Measurements from ENCODE around the gene ABLIM2. TPM values are rescaled to one million over a fixed set of nuclear protein-coding genes. Genes with fewer than 3 reads are reported as not detected.

ABLIM2 gene
- polyA plus RNA-seq, 4 donors: 1.1 to 12.7 (median 4.4) TPM

DNA sequence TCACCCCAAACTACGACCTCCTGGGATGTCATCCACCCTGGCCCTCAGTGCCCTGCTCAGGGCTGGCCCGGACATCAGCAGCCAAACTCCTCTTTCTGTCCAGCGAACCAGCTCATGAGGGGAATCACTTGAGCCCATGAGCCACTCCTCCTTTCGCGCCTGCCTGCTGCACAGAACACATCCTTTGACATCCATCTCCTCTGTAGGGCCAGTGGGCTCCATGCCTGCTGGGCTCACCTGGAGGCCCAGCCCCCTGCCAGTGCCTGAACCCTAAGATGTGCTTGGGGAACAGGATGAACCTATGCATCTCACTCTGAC lies 43.5 kb downstream of the ABLIM2 start:
- DNase-seq: no peak
- Histone ChIP-seq H3K27me3 (ENCODE audit: control insufficient read depth in 3 of 3, insufficient read depth in 3 of 3, low read length in 3 of 3) (no peaks in the 10 kb centered on the region), H3K27ac (ENCODE audit: low read depth in 1 of 3, low read length in 2 of 3) (no peak overlapping the region), H3K4me1 (ENCODE audit: control insufficient read depth in 3 of 3, insufficient read depth in 2 of 3, low read depth in 1 of 3, low read length in 2 of 3) (peaks cover 0 to 5% (median 3%) of the 10 kb centered on the region in 3 donors), H3K9me3 (ENCODE audit: control insufficient read depth in 2 of 2, insufficient read depth in 1 of 2, low read depth in 1 of 2, low read length in 1 of 2) (no peaks in the 10 kb centered on the region), H3K4me3 (ENCODE audit: low read depth in 1 of 3, low read length in 3 of 3) (no peak overlapping the region), H3K36me3 (ENCODE audit: control insufficient read depth in 3 of 3, insufficient read depth in 2 of 3, low read depth in 1 of 3, low read length in 3 of 3) (no peaks in the 10 kb centered on the region)
- FAIRE-seq: no peak
- WGBS, 3 donors: 78 to 81% (median 81%) methylated on average over 5 of the region's 5 CpGs

DNA sequence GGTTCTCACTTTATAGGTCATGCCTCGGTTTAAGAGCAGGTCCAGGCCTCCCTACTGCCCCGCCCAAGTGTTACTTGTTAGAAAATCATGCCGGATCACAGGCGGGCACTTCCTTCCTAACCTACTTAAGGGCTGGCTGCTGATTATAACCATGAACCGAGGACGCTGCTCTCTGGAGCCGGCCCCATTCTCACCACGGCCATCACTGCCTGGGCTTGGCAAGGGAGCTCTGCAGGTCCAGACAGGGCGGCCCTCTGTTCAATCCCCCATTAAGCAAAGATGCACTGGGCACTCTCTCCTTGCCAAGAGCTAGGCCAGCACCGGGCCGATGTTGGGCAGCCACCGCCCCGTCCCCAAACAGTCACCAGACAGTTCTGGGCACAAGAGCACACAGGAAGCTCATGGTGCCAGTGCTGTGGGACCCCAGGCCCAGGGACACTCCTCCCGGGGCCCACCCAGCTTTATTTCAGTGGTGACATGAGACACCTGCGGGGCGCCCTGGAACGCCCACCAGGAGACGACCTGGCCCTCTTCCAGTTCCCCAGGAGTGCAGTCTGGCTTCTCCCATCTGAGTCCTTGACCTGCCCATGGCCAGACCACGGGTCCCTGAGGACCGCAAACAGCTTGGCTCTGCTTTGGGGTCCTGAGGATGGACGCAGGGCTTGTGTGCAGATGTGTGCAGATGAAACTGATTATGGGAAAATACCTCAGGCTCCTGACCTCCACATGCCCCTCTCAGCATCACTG lies 44.0 kb downstream of the ABLIM2 start:
- 32 to 58% (median 50%) methylated on average over 21 of the region's 21 CpGs for WGBS, 3 donors
- no peaks in the 10 kb centered on the region for H3K9me3 ChIP-seq (ENCODE audit: control insufficient read depth in 2 of 2, insufficient read depth in 1 of 2, low read depth in 1 of 2, low read length in 1 of 2)
- peak in 1 of 2 donors; percentile 37 for DNase-seq
- peaks cover 0 to 5% (median 3%) of the 10 kb centered on the region in 3 donors for H3K4me1 ChIP-seq (ENCODE audit: control insufficient read depth in 3 of 3, insufficient read depth in 2 of 3, low read depth in 1 of 3, low read length in 2 of 3)
- H3K27me3 ChIP-seq (ENCODE audit: control insufficient read depth in 3 of 3, insufficient read depth in 3 of 3, low read length in 3 of 3): no peaks in the 10 kb centered on the region
- no peaks in the 10 kb centered on the region for H3K36me3 ChIP-seq (ENCODE audit: control insufficient read depth in 3 of 3, insufficient read depth in 2 of 3, low read depth in 1 of 3, low read length in 3 of 3)
- FAIRE-seq: no peak
- no peak overlapping the region for H3K4me3 ChIP-seq (ENCODE audit: low read depth in 1 of 3, low read length in 3 of 3)
- H3K27ac ChIP-seq (ENCODE audit: low read depth in 1 of 3, low read length in 2 of 3): no peak overlapping the region

DNA sequence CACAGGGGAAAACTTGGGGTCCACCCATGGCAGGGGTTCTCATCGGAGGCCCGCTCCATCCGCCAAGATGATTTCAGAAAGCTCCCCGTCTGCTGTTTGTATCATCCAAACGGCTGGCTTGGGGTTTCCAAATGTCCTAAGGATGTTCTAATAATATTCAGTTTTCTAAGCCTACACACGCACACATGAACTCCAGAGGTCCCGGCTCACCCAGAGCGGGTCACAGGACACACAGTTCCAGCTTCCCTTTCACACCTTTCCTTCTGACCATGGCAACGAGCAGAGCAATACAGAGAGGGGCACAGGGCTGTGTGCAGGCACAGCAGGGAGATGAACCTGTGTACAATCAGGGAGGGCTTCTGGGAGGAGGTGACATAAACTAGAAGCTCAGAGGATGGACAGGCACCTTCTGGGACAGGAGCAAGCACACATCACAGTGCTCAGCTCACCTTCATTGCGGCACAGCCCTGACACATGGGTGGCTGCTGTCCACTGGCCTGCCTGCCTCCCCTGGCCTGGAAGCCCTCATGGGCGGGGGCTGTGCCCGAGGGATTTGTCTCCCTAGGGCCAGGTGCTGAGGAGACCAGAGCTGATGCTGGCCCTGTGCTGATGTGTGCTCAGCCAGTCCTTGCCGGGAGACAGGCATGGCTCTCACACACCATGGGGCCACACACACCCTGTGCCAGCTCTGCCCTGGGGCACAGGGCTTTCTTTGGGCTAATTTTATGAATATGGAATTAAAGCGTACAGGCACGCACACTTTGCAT lies 44.8 kb downstream of the ABLIM2 start:
- no peaks in the 10 kb centered on the region for H3K36me3 ChIP-seq (ENCODE audit: control insufficient read depth in 3 of 3, insufficient read depth in 2 of 3, low read depth in 1 of 3, low read length in 3 of 3)
- peaks cover 0 to 5% (median 3%) of the 10 kb centered on the region in 3 donors for H3K4me1 ChIP-seq (ENCODE audit: control insufficient read depth in 3 of 3, insufficient read depth in 2 of 3, low read depth in 1 of 3, low read length in 2 of 3)
- H3K27me3 ChIP-seq (ENCODE audit: control insufficient read depth in 3 of 3, insufficient read depth in 3 of 3, low read length in 3 of 3): no peaks in the 10 kb centered on the region
- peak overlapping the region; percentile 16 to 38 (median 17) for H3K27ac ChIP-seq (ENCODE audit: low read depth in 1 of 3, low read length in 2 of 3)
- WGBS, 3 donors: 37 to 59% (median 50%) methylated on average over 15 of the region's 15 CpGs
- H3K4me3 ChIP-seq (ENCODE audit: low read depth in 1 of 3, low read length in 3 of 3): no peak overlapping the region
- DNase-seq (no peak), FAIRE-seq (no peak)
- no peaks in the 10 kb centered on the region for H3K9me3 ChIP-seq (ENCODE audit: control insufficient read depth in 2 of 2, insufficient read depth in 1 of 2, low read depth in 1 of 2, low read length in 1 of 2)

DNA sequence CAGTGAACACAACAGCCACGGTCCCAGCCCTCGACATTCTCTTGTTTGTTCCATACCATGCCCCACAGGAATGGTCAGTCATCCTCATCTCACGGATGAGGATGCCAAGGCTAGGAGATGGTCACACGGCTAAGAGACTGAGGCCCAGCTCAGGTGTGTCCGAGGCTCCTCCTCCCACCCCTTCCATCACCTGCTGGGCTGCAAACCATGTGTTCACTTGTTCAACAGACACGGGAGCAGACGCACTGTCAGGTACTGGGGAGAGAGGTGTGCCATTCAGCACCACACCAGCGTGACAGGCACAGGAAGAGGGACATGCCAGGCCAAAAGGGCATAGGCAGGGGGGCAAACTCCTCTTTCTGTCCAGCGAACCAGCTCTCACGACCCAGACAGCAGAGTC lies 45.9 kb downstream of the ABLIM2 start:
- FAIRE-seq: no peak
- WGBS, 3 donors: 41 to 72% (median 50%) methylated on average over 10 of the region's 10 CpGs
- DNase-seq: peak in 1 of 2 donors; percentile 29
- peaks cover 0 to 6% of the 10 kb centered on the region in 2 donors for H3K9me3 ChIP-seq (ENCODE audit: control insufficient read depth in 2 of 2, insufficient read depth in 1 of 2, low read depth in 1 of 2, low read length in 1 of 2)
- no peak overlapping the region for H3K27ac ChIP-seq (ENCODE audit: low read depth in 1 of 3, low read length in 2 of 3)
- H3K27me3 ChIP-seq (ENCODE audit: control insufficient read depth in 3 of 3, insufficient read depth in 3 of 3, low read length in 3 of 3): no peaks in the 10 kb centered on the region
- H3K4me3 ChIP-seq (ENCODE audit: low read depth in 1 of 3, low read length in 3 of 3): no peak overlapping the region
- peaks cover 0 to 5% (median 3%) of the 10 kb centered on the region in 3 donors for H3K4me1 ChIP-seq (ENCODE audit: control insufficient read depth in 3 of 3, insufficient read depth in 2 of 3, low read depth in 1 of 3, low read length in 2 of 3)
- H3K36me3 ChIP-seq (ENCODE audit: control insufficient read depth in 3 of 3, insufficient read depth in 2 of 3, low read depth in 1 of 3, low read length in 3 of 3): no peaks in the 10 kb centered on the region

DNA sequence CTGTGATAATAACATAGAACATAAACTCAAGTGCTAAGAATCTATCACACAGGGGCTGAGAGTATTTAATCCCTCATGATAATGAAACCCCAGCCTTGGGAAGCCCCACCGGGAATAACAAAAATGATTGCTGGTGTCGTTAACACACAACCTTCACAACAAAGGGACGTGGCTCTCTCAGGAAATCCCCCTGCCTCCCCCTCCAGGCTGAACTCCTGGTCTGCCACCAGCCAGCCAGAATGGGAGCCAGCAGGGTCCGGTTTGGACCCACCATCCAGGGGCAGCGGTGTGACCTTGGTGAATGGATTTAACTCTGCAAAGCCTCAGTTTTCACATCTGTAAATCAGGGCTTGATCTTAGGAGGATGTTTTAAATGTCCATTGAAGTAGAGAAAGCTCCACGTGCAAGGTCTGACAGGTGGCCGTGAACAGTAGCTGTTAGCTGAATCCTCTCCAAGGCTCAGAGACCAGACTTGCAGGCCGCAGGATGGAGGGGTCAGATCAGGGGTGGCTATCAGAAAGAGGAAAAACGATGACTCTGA lies 46.5 kb downstream of the ABLIM2 start:
- H3K4me1 ChIP-seq (ENCODE audit: control insufficient read depth in 3 of 3, insufficient read depth in 2 of 3, low read depth in 1 of 3, low read length in 2 of 3): peaks cover 0 to 5% (median 3%) of the 10 kb centered on the region in 3 donors
- H3K27ac ChIP-seq (ENCODE audit: low read depth in 1 of 3, low read length in 2 of 3): no peak overlapping the region
- WGBS, 3 donors: 74 to 78% (median 76%) methylated on average over 9 of the region's 9 CpGs
- peaks cover 0 to 8% of the 10 kb centered on the region in 2 donors for H3K9me3 ChIP-seq (ENCODE audit: control insufficient read depth in 2 of 2, insufficient read depth in 1 of 2, low read depth in 1 of 2, low read length in 1 of 2)
- FAIRE-seq (no peak), DNase-seq (no peak)
- H3K27me3 ChIP-seq (ENCODE audit: control insufficient read depth in 3 of 3, insufficient read depth in 3 of 3, low read length in 3 of 3): no peaks in the 10 kb centered on the region
- no peaks in the 10 kb centered on the region for H3K36me3 ChIP-seq (ENCODE audit: control insufficient read depth in 3 of 3, insufficient read depth in 2 of 3, low read depth in 1 of 3, low read length in 3 of 3)
- no peak overlapping the region for H3K4me3 ChIP-seq (ENCODE audit: low read depth in 1 of 3, low read length in 3 of 3)

DNA sequence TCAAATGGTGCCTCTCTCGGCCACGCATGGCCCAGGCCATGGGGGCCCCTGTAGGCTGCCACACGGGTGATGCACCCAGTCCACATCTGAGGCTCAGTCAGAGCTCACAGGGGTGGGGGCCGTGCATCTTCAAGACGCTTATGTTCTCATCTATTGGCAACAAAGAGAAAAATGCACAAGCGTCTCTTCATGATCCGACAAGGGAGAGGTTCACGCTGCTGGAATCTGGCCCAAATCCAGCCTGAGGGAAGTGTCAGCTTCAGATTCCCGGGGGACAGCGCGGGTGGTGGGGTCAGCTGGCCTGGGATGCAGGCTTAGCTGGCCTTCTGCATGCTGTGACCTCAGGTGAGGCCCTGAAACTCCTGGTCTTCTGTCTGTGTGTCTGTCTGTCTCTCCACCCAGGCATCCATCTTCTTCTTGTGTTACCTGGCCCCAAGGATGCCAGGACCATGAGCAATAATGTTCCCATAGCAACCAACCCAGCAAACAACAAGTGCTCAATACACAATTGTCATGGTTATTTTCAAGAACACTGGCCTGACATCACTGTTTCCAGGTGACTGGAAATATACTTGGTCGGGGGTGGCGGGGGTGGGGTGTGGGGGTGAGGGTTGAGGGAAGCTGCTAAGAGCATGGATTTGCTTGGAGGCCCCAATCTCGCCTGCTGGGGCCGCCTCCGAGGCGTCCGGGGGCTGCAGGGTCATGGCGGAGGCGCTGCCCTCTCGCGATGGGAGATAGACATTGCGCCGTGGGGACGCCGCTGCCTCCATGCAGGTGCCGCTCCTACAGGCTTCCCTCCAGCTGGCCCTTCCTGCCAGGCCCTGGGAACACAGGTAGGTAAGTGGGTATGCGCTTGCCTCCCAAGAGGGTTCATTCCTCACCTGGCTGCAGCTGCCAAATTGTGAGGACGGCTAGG lies 48.3 kb downstream of the ABLIM2 start:
- no peaks in the 10 kb centered on the region for H3K27me3 ChIP-seq (ENCODE audit: control insufficient read depth in 3 of 3, insufficient read depth in 3 of 3, low read length in 3 of 3)
- H3K9me3 ChIP-seq (ENCODE audit: control insufficient read depth in 2 of 2, insufficient read depth in 1 of 2, low read depth in 1 of 2, low read length in 1 of 2): peaks cover 0 to 8% of the 10 kb centered on the region in 2 donors
- H3K36me3 ChIP-seq (ENCODE audit: control insufficient read depth in 3 of 3, insufficient read depth in 2 of 3, low read depth in 1 of 3, low read length in 3 of 3): no peaks in the 10 kb centered on the region
- WGBS, 3 donors: 54 to 80% (median 63%) methylated on average over 29 of the region's 29 CpGs
- peak in 1 of 2 donors; percentile 19 for DNase-seq
- peaks cover 0 to 5% (median 3%) of the 10 kb centered on the region in 3 donors for H3K4me1 ChIP-seq (ENCODE audit: control insufficient read depth in 3 of 3, insufficient read depth in 2 of 3, low read depth in 1 of 3, low read length in 2 of 3)
- H3K27ac ChIP-seq (ENCODE audit: low read depth in 1 of 3, low read length in 2 of 3): no peak overlapping the region
- no peak for FAIRE-seq
- H3K4me3 ChIP-seq (ENCODE audit: low read depth in 1 of 3, low read length in 3 of 3): no peak overlapping the region

DNA sequence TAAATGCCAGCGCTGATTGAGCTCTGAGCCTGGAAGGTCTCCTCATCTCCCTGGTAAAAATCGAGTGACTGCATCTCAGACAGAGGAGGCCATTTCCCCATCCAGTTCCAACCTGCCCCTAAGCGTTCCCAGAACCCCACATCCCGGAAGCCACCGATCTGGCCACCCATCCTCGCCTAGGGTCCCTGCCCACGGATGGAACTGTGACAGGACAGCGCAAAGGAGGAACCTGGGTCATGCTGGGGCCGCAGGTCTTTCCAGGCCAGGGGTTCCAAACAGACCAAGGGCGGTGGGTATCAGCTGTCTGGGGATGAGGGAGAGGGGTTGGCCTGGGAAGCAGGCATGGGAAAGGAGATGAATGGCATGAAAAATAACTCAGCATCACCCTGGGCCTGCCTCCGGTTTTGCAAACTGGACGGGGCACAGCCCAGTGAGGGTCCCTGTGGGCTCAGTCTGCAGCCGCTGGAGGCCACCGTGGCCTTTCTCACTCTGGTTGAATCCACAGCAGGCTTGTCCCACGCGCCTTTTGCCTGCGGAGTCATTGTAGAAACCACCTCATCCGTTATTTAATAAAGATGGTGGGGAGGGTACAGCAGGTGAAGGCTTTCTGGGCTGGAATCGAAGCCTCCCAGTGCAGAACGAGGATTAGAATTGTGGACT lies 49.1 kb downstream of the ABLIM2 start:
- DNase-seq (no peak), FAIRE-seq (no peak)
- Histone ChIP-seq H3K27me3 (ENCODE audit: control insufficient read depth in 3 of 3, insufficient read depth in 3 of 3, low read length in 3 of 3) (peaks cover 0 to 3% (median 0%) of the 10 kb centered on the region in 3 donors), H3K9me3 (ENCODE audit: control insufficient read depth in 2 of 2, insufficient read depth in 1 of 2, low read depth in 1 of 2, low read length in 1 of 2) (peaks cover 0 to 8% of the 10 kb centered on the region in 2 donors), H3K36me3 (ENCODE audit: control insufficient read depth in 3 of 3, insufficient read depth in 2 of 3, low read depth in 1 of 3, low read length in 3 of 3) (no peaks in the 10 kb centered on the region), H3K4me1 (ENCODE audit: control insufficient read depth in 3 of 3, insufficient read depth in 2 of 3, low read depth in 1 of 3, low read length in 2 of 3) (peaks cover 0 to 5% (median 3%) of the 10 kb centered on the region in 3 donors), H3K27ac (ENCODE audit: low read depth in 1 of 3, low read length in 2 of 3) (no peak overlapping the region), H3K4me3 (ENCODE audit: low read depth in 1 of 3, low read length in 3 of 3) (no peak overlapping the region)
- WGBS, 3 donors: 93% methylated on average over 20 of the region's 20 CpGs

Measured in small intestine (tissue), 7 donors.